Nephron progenitor cell (in vitro differentiated cells): Measurements from ENCODE around the gene CAPN15.

ENCODE experiments used
- DNase-seq: peaks from one replicate; pipeline ENCODE4 v3.0.0; 2021
- H3K27ac Mint-ChIP-seq: 2 replicates; pipeline ENCODE4 v1.8.0; 2021; ENCODE audit warnings: mild to moderate bottlenecking, moderate library complexity, mixed read lengths
- H3K27me3 Mint-ChIP-seq: 2 replicates; pipeline ENCODE4 v1.8.0; 2021; ENCODE audit warnings: mild to moderate bottlenecking, low read depth, mixed read lengths; ENCODE audit not compliant: poor library complexity
- H3K36me3 Mint-ChIP-seq: 2 replicates; pipeline ENCODE4 v1.8.0; 2021; ENCODE audit warnings: low read depth, mixed read lengths
- H3K4me1 Mint-ChIP-seq: 2 replicates; pipeline ENCODE4 v1.8.0; 2021; ENCODE audit warnings: mixed read lengths
- H3K4me3 Mint-ChIP-seq: 2 replicates; pipeline ENCODE4 v1.8.0; 2021; ENCODE audit warnings: mild to moderate bottlenecking, moderate library complexity, mixed read lengths
- H3K9me3 Mint-ChIP-seq: 2 replicates; pipeline ENCODE4 v1.8.0; 2021; ENCODE audit warnings: mild to moderate bottlenecking, moderate library complexity, mixed read lengths
- TF ChIP-seq, protein P1 (sequence below): fragments of 200-600 bp; sonication (generic); IDR thresholded peaks from 2 replicates; pipeline ENCODE4 v1.5.0; 2021; ENCODE audit warnings: antibody characterized with exemption

Gene CAPN15

DNA sequence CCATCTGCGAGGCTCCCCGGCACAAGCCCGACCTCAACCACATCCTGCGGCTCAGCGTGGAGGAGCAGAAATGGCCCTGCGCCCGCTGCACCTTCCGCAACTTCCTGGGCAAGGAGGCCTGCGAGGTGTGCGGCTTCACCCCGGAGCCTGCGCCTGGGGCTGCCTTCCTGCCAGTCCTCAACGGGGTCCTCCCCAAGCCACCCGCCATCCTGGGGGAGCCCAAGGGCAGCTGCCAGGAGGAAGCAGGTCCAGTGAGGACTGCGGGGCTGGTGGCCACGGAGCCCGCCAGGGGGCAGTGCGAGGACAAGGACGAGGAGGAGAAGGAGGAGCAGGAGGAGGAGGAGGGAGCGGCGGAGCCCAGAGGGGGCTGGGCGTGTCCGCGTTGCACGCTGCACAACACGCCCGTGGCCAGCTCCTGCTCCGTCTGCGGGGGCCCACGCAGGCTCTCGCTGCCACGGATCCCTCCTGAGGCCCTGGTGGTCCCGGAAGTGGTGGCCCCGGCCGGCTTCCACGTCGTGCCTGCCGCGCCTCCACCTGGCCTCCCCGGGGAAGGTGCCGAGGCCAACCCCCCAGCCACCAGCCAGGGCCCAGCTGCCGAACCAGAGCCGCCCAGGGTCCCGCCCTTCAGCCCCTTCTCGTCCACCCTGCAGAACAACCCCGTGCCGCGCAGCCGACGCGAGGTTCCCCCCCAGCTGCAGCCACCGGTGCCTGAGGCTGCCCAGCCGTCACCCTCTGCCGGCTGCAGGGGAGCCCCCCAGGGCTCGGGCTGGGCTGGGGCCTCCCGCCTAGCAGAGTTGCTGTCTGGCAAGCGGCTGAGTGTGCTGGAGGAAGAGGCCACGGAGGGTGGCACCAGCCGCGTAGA is 19.6 kb downstream of the CAPN15 start:
- Mint-ChIP-seq H3K4me3 (no peak overlapping the region), H3K9me3 (no peaks in the 10 kb centered on the region), H3K36me3 (peaks cover 4% of the 10 kb centered on the region), H3K27me3 (no peaks in the 10 kb centered on the region), H3K27ac (no peak overlapping the region), H3K4me1 (peaks cover 18% of the 10 kb centered on the region)
- peak; percentile 77 for DNase-seq
- TF ChIP-seq, protein P1, sequence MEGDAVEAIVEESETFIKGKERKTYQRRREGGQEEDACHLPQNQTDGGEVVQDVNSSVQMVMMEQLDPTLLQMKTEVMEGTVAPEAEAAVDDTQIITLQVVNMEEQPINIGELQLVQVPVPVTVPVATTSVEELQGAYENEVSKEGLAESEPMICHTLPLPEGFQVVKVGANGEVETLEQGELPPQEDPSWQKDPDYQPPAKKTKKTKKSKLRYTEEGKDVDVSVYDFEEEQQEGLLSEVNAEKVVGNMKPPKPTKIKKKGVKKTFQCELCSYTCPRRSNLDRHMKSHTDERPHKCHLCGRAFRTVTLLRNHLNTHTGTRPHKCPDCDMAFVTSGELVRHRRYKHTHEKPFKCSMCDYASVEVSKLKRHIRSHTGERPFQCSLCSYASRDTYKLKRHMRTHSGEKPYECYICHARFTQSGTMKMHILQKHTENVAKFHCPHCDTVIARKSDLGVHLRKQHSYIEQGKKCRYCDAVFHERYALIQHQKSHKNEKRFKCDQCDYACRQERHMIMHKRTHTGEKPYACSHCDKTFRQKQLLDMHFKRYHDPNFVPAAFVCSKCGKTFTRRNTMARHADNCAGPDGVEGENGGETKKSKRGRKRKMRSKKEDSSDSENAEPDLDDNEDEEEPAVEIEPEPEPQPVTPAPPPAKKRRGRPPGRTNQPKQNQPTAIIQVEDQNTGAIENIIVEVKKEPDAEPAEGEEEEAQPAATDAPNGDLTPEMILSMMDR = peak; percentile 33

DNA sequence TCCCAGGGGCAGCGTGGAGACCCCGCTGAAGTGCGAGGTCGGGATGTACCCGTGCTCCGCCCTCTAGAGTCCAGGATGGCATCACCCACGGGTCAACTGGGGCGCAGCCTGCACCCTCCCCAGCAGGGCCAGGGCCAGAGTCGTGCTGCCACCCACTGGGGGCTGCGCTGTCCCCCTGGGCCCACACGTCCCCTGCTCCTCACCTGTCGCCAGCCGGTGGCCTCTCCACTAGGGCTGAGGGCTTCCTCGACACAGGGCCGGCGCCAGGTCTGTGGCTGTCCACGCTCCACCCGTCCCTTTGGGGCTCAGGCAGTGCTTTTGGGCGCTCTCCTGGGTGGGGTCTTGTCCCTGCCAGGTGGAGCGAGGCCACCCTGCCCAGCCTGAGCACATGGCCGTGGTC is 21.1 kb downstream of the CAPN15 start:
- no peaks in the 10 kb centered on the region for H3K36me3 Mint-ChIP-seq
- H3K4me1 Mint-ChIP-seq = peaks cover 9% of the 10 kb centered on the region
- no peak for DNase-seq
- H3K27me3 Mint-ChIP-seq = no peaks in the 10 kb centered on the region
- TF ChIP-seq, protein P1 = no peak
- no peak overlapping the region for H3K4me3 Mint-ChIP-seq
- H3K27ac Mint-ChIP-seq = no peak overlapping the region
- no peaks in the 10 kb centered on the region for H3K9me3 Mint-ChIP-seq

DNA sequence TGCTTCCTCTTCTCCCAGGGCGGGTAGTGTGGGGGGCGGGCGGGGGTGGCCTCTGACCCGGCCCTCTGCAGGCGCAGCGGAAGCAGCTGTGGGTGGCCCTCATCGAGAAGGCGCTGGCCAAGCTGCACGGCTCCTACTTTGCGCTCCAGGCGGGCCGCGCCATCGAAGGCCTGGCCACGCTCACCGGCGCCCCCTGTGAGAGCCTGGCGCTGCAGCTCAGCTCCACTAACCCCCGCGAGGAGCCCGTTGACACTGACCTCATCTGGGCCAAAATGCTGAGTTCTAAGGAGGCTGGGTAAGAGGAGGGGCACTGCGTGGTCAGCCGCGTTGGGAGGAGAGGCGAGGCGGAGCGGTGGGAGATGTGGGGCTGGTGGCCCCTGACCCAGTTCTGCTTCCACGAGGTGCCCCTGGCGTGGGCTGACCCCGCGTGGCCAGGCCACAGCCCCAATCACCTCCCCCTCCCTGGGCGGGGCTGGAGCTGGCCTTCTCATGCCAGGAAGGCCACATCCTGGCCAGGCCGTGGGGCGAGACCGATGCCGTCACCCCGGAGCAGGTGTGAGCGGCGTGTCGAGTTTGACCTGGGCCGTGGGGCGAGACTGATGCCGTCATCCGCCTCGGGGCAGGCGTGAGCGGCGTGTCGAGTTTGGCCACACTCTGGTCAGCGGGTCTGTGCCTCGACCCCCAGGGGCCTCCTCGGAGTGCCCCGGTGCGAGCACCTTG is 22.2 kb downstream of the CAPN15 start:
- no peak overlapping the region for H3K27ac Mint-ChIP-seq
- H3K27me3 Mint-ChIP-seq = no peaks in the 10 kb centered on the region
- no peak overlapping the region for H3K4me3 Mint-ChIP-seq
- H3K9me3 Mint-ChIP-seq = no peaks in the 10 kb centered on the region
- TF ChIP-seq, protein P1 = no peak
- peaks cover 4% of the 10 kb centered on the region for H3K36me3 Mint-ChIP-seq
- DNase-seq = no peak
- H3K4me1 Mint-ChIP-seq = peaks cover 15% of the 10 kb centered on the region

DNA sequence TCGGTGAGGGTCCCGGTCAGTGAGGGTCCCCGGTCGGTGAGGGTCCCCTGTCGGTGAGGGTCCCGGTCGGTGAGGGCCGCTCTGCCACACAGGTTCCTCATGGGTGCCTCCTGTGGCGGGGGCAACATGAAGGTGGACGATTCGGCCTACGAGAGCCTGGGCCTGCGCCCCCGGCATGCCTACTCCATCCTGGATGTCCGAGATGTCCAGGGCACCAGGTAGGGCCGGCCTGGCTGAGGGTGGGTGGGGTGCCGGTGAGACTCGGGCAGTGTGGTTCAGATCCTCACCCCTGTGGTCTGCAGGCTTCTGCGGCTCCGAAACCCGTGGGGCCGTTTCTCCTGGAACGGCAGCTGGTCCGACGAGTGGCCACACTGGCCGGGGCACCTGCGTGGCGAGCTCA is 23.7 kb downstream of the CAPN15 start:
- TF ChIP-seq, protein P1 = no peak
- Mint-ChIP-seq H3K4me1 (peaks cover 10% of the 10 kb centered on the region), H3K4me3 (no peak overlapping the region), H3K27me3 (no peaks in the 10 kb centered on the region), H3K9me3 (no peaks in the 10 kb centered on the region), H3K36me3 (peaks cover 4% of the 10 kb centered on the region), H3K27ac (no peak overlapping the region)
- no peak for DNase-seq

DNA sequence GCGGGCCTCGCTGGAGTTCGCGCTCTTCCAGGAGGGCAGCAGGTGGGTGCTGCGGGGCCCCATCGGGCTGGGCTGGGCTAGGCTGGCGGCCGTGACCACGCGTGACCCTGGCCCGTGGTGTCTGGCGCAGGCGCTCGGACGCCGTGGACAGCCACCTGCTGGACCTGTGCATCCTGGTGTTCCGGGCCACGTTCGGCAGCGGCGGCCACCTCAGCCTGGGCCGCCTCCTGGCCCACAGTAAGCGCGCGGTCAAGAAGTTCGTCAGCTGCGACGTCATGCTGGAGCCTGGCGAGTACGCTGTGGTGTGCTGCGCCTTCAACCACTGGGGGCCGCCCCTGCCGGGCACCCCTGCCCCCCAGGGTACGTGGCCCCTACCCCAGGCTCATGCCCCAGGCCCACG is 24.7 kb downstream of the CAPN15 start:
- Mint-ChIP-seq H3K27ac (no peak overlapping the region), H3K4me1 (peaks cover 10% of the 10 kb centered on the region), H3K36me3 (peaks cover 4% of the 10 kb centered on the region), H3K27me3 (peaks cover 2% of the 10 kb centered on the region), H3K9me3 (no peaks in the 10 kb centered on the region), H3K4me3 (no peak overlapping the region)
- TF ChIP-seq, protein P1 = no peak
- DNase-seq = no peak
